Esophagus squamous epithelium (tissue), 5 donors: ENCODE results near the gene RAB5B. TPM values are rescaled to one million over a fixed set of nuclear protein-coding genes. Genes with fewer than 3 reads are reported as not detected.
A peak's percentile ranks its signal among the peaks of the same experiment; 100 is the strongest.

Source experiments
- DNase-seq: peaks from one replicate; lab custom pipeline; 2025; lab: John Stamatoyannopoulos, UW
- H3K27ac ChIP-seq, 4 donors: fragments of 200-600 bp; sonication (generic); one replicate each; pipeline ENCODE4 v1.5.1; 2016 to 2019; ENCODE audit warnings: mild to moderate bottlenecking in 1 of 4
- H3K27me3 ChIP-seq, 4 donors: fragments of 200-600 bp; sonication (generic); 1 replicate in 3 of 4; 2 replicates in 1 of 4; pipeline versions ENCODE4 v1.5.1 to v1.6.0; 2017 to 2021; ENCODE audit warnings: antibody characterized with exemption in 1 of 4
- H3K36me3 ChIP-seq, 3 donors: fragments of 200-600 bp; sonication (generic); one replicate each; pipeline ENCODE4 v1.5.1; 2016 to 2019
- H3K4me1 ChIP-seq, 3 donors: fragments of 200-600 bp; sonication (generic); one replicate each; pipeline ENCODE4 v1.5.1; 2017 to 2019
- H3K4me3 ChIP-seq, 4 donors: fragments of 200-600 bp; sonication (generic); 1 replicate in 3 of 4; 2 replicates in 1 of 4; pipeline ENCODE4 v1.5.1; 2016 to 2019; ENCODE audit warnings: mild to moderate bottlenecking in 2 of 4, moderate library complexity in 1 of 4
- H3K9me3 ChIP-seq, 3 donors: fragments of 200-600 bp; sonication (generic); one replicate each; pipeline ENCODE4 v1.5.1; 2016 to 2019
- CTCF ChIP-seq, 6 experiments: fragments of 450-650 bp in 4 of 6; fragments of 200-600 bp in 2 of 6; sonication (generic) in 2 of 6; IDR thresholded peaks; one replicate each; pipeline ENCODE4 v1.5.1; 2016 to 2019; ENCODE audit warnings: antibody characterized with exemption in 6 of 6, mild to moderate bottlenecking in 4 of 6, moderate library complexity in 4 of 6
- POLR2A ChIP-seq, 4 donors: fragments of 450-650 bp; IDR thresholded peaks; one replicate each; pipeline ENCODE4 v1.6.1; 2017; ENCODE audit warnings: antibody characterized with exemption in 4 of 4, mild to moderate bottlenecking in 4 of 4, moderate library complexity in 3 of 4
- WGBS, 2 donors: methylation state at CpG; one replicate each; pipeline ENCODE4 v1.1.5; 2018; 5-methylcytosine and 5-hydroxymethylcytosine counted together
- intact Hi-C: fragments of 100-400 bp; cut with DNase I; formaldehyde crosslinking; loops from one replicate; pipeline ENCODE4 v1.15.0; 2022
- total RNA-seq, 4 donors: library from RNA; depleted of rRNA; stranded (reverse); fragments of >200 nt; gene quantifications; one replicate each; pipeline ENCODE4 v1.1.0, GENCODE V29; 2016
- donor health status: DM: yes; HTN: yes; CAD: no.

The RAB5B gene
- total RNA-seq, 4 donors from 2014 or later: 78.2 to 94.2 (median 86.4) TPM

GRCh38 chr12:55927588-55928502, 46.0 kb upstream of the RAB5B start, which contains the start of gene PYM1:
Gene PYM1, minus strand, starts transcription at chr12:55927894. Its CDS starts 133 bp downstream, at chr12:55927761.
- H3K4me3 ChIP-seq: peak within 1 kb of the TSS; percentile 59 to 95 (median 78)
- peaks cover 0 to 22% (median 0%) of the 10 kb centered on the region in 3 donors for H3K36me3 ChIP-seq
- intact Hi-C loops: loop anchor here (5.0 kb wide), 1 partner anchor 101 kb away; the partner anchor contains the start of gene DNAJC14
- peak within 1 kb of the TSS; percentile 92 to 100 (median 97) for H3K27ac ChIP-seq
- H3K9me3 ChIP-seq: no peaks in the 10 kb centered on the region
- DNase-seq: peak; percentile 68
- 5% methylated on average over 20 to 32 of the region's 49 CpGs for WGBS, 2 donors
- peak in 1 of 6 experiments; percentile 5 for TF ChIP-seq CTCF (IDR thresholded peaks at IDR 0.05)
- TF ChIP-seq POLR2A (IDR thresholded peaks at IDR 0.05): peak in 3 of 4 donors; percentile 33 to 82 (median 71)
- peaks cover 27 to 77% (median 43%) of the 10 kb centered on the region in 3 donors for H3K4me1 ChIP-seq
- no peaks in the 10 kb centered on the region for H3K27me3 ChIP-seq

GRCh38 chr12:55929306-55929791, 44.5 kb upstream of the RAB5B start:
- peaks cover 0 to 7% (median 0%) of the 10 kb centered on the region in 3 donors for H3K36me3 ChIP-seq
- peak overlapping the region; percentile 92 to 100 (median 97) for H3K27ac ChIP-seq
- peaks cover 35 to 83% (median 53%) of the 10 kb centered on the region in 3 donors for H3K4me1 ChIP-seq
- TF ChIP-seq CTCF (IDR thresholded peaks at IDR 0.05): no peak
- TF ChIP-seq POLR2A (IDR thresholded peaks at IDR 0.05): peak in 1 of 4 donors; percentile 35
- DNase-seq: no peak
- no peaks in the 10 kb centered on the region for H3K27me3 ChIP-seq
- no peaks in the 10 kb centered on the region for H3K9me3 ChIP-seq
- H3K4me3 ChIP-seq: peak overlapping the region in 2 of 4 donors; percentile 81 to 95
- intact Hi-C loops: loop anchor here (5.0 kb wide), 1 partner anchor 102 kb away; the partner anchor contains the start of gene DNAJC14
- WGBS, 2 donors: 19 to 25% methylated on average over 8 of the region's 8 CpGs

GRCh38 chr12:55930771-55931316, 43.0 kb upstream of the RAB5B start, which contains the start of gene DGKA:
Gene DGKA, plus strand, starts transcription at chr12:55931162. Its CDS starts 5,342 bp downstream, at chr12:55936504.
- Histone ChIP-seq H3K36me3 (peaks cover 0 to 7% (median 0%) of the 10 kb centered on the region in 3 donors), H3K4me3 (peak within 1 kb of the TSS; percentile 47 to 93 (median 85)), H3K4me1 (peaks cover 36 to 83% (median 48%) of the 10 kb centered on the region in 3 donors), H3K27me3 (no peaks in the 10 kb centered on the region), H3K27ac (peak within 1 kb of the TSS; percentile 92 to 100 (median 97)), H3K9me3 (no peaks in the 10 kb centered on the region)
- DNase-seq: no peak
- TF ChIP-seq CTCF (IDR thresholded peaks at IDR 0.05): peak in 5 of 6 experiments; percentile 40 to 75 (median 61)
- TF ChIP-seq POLR2A (IDR thresholded peaks at IDR 0.05): peak in 1 of 4 donors; percentile 34
- 17 to 21% methylated on average over 2 to 3 of the region's 3 CpGs for WGBS, 2 donors
- intact Hi-C loops: no loop called here

GRCh38 chr12:55931317-55931779, 42.5 kb upstream of the RAB5B start:
- peaks cover 0 to 12% (median under 1%) of the 10 kb centered on the region in 3 donors for H3K36me3 ChIP-seq
- H3K4me1 ChIP-seq: peaks cover 36 to 83% (median 43%) of the 10 kb centered on the region in 3 donors
- H3K9me3 ChIP-seq: no peaks in the 10 kb centered on the region
- no peak for DNase-seq
- peak overlapping the region; percentile 47 to 93 (median 85) for H3K4me3 ChIP-seq
- TF ChIP-seq CTCF (IDR thresholded peaks at IDR 0.05) (no peak), POLR2A (IDR thresholded peaks at IDR 0.05) (no peak)
- peak overlapping the region; percentile 91 to 100 (median 94) for H3K27ac ChIP-seq
- H3K27me3 ChIP-seq: no peaks in the 10 kb centered on the region
- intact Hi-C loops: no loop called here
- 3 to 6% methylated on average over 9 to 10 of the region's 10 CpGs for WGBS, 2 donors
